ENCODE results near the gene PDCD7.

GRCh38 chr15:65182538-65182937 is 48.9 kb upstream of the PDCD7 start:
- TF ChIP-seq EP300 (IDR thresholded peaks at IDR 0.05; ENCODE audit: borderline replicate concordance) (no peak), CREB1 (IDR thresholded peaks at IDR 0.05; ENCODE audit: low read depth) (no peak), TCF12 (IDR thresholded peaks at IDR 0.05; ENCODE audit: low read depth) (no peak), ZBTB7A (IDR thresholded peaks at IDR 0.05; ENCODE audit: low read depth) (no peak), TEAD4 (IDR thresholded peaks at IDR 0.05) (no peak), CEBPB (IDR thresholded peaks at IDR 0.05) (no peak)
- TF ChIP-seq, protein P1, sequence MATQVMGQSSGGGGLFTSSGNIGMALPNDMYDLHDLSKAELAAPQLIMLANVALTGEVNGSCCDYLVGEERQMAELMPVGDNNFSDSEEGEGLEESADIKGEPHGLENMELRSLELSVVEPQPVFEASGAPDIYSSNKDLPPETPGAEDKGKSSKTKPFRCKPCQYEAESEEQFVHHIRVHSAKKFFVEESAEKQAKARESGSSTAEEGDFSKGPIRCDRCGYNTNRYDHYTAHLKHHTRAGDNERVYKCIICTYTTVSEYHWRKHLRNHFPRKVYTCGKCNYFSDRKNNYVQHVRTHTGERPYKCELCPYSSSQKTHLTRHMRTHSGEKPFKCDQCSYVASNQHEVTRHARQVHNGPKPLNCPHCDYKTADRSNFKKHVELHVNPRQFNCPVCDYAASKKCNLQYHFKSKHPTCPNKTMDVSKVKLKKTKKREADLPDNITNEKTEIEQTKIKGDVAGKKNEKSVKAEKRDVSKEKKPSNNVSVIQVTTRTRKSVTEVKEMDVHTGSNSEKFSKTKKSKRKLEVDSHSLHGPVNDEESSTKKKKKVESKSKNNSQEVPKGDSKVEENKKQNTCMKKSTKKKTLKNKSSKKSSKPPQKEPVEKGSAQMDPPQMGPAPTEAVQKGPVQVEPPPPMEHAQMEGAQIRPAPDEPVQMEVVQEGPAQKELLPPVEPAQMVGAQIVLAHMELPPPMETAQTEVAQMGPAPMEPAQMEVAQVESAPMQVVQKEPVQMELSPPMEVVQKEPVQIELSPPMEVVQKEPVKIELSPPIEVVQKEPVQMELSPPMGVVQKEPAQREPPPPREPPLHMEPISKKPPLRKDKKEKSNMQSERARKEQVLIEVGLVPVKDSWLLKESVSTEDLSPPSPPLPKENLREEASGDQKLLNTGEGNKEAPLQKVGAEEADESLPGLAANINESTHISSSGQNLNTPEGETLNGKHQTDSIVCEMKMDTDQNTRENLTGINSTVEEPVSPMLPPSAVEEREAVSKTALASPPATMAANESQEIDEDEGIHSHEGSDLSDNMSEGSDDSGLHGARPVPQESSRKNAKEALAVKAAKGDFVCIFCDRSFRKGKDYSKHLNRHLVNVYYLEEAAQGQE (IDR thresholded peaks at IDR 0.05; ENCODE audit: low read depth) = no peak
- TF ChIP-seq, protein P2, sequence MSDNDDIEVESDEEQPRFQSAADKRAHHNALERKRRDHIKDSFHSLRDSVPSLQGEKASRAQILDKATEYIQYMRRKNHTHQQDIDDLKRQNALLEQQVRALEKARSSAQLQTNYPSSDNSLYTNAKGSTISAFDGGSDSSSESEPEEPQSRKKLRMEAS (IDR thresholded peaks at IDR 0.05) = no peak
